ENCODE results near the gene RAB11A.

Gene RAB11A

GRCh38 chr15:65906396-65906795 lies 37.1 kb downstream of the RAB11A start:
- H3K27ac ChIP-seq = no peak overlapping the region
- TF ChIP-seq CTCF (conservative IDR thresholded peaks at IDR 0.05) = no peak

GRCh38 chr15:65907661-65908060 lies 38.4 kb downstream of the RAB11A start:
- TF ChIP-seq CTCF (conservative IDR thresholded peaks at IDR 0.05) = no peak
- no peak overlapping the region for H3K27ac ChIP-seq

GRCh38 chr15:65908876-65909275 lies 39.6 kb downstream of the RAB11A start:
- H3K27ac ChIP-seq = no peak overlapping the region
- no peak for TF ChIP-seq CTCF (conservative IDR thresholded peaks at IDR 0.05)

- no peak for TF ChIP-seq CTCF (conservative IDR thresholded peaks at IDR 0.05)
- no peak overlapping the region for H3K27ac ChIP-seq
Observed at GRCh38 chr15:65909831-65910230, 40.5 kb downstream of the RAB11A start.

GRCh38 chr15:65910341-65910740 lies 41.0 kb downstream of the RAB11A start:
- no peak for TF ChIP-seq CTCF (conservative IDR thresholded peaks at IDR 0.05)
- H3K27ac ChIP-seq = no peak overlapping the region

- H3K27ac ChIP-seq = no peak overlapping the region
- TF ChIP-seq CTCF (conservative IDR thresholded peaks at IDR 0.05) = no peak
Observed at GRCh38 chr15:65912235-65912634, 42.9 kb downstream of the RAB11A start.

- TF ChIP-seq CTCF (conservative IDR thresholded peaks at IDR 0.05) = no peak
- H3K27ac ChIP-seq = no peak overlapping the region
Observed at GRCh38 chr15:65913631-65914199, 44.4 kb downstream of the RAB11A start.
